Right renal pelvis (tissue), 4 donors: ENCODE data around the gene LMAN2. TPM values are rescaled to one million over a fixed set of nuclear protein-coding genes. Genes with fewer than 3 reads are reported as not detected.

Experiments
- DNase-seq, 4 donors: peaks; one replicate each; pipeline ENCODE4 v3.0.0-alpha.2; 2013; ENCODE audit warnings: low read depth in 4 of 4, low spot score in 3 of 4, missing footprints in 1 of 4
- polyA plus RNA-seq, 4 donors: library from polyadenylated mRNA; unstranded; fragments of 120-200 nt; gene quantifications; one replicate each; pipeline ENCODE4 v1.2.1, GENCODE V29; 2013; ENCODE audit not compliant: insufficient read length in 4 of 4

LMAN2 gene
- polyA plus RNA-seq, 4 donors: 114 to 166 (median 126) TPM

DNA sequence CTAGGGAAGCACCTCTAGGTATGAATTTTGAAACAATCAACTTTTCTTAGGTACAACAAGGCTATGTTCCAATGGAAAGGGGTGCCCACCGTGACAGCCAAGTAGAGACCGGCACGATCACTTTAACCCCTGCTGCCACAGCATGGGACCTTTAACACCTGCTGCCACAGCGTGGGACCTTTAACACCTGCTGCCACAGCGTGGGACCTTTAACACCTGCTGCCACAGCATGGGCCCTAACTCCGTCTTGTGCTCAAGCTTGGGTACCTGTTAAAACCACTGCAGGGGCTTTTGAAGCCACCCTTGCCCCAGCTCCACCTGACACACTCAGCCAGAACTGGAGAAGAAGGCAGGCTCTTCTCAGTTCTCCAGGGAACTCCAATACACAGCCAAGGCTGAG is 21.6 kb downstream of the LMAN2 start:
- no peak for DNase-seq

DNA sequence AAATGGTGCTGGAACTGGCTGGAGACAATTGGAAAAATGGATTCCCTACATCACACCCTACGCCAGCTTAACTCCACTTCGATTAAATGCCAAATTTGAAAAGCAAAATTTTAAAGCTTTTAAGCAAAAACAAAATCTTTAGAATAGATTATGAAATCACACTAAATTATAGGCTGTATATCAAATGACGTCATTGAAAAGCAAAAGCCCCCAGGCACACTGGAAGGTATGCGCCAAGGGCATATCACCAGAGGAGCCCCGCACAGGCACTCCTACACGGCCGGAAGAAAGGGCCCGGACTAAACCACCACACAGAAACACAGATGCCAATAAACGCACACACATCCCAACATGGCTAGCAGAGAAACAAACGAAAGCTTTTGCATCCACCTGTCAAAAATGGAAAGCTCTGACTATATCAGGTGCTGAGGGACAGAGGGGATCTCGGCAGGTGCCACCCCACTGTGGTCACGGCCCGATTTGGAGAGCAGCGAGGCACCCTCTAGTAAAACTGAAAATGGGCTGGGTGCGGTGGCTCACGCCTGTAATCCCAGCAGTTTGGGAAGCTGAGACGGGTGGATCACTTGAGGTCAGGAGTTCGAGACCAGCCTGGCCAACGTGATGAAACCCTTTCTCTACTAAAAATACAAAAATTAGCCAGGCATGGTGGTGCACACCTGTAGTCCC is 22.8 kb downstream of the LMAN2 start:
- no peak for DNase-seq

DNA sequence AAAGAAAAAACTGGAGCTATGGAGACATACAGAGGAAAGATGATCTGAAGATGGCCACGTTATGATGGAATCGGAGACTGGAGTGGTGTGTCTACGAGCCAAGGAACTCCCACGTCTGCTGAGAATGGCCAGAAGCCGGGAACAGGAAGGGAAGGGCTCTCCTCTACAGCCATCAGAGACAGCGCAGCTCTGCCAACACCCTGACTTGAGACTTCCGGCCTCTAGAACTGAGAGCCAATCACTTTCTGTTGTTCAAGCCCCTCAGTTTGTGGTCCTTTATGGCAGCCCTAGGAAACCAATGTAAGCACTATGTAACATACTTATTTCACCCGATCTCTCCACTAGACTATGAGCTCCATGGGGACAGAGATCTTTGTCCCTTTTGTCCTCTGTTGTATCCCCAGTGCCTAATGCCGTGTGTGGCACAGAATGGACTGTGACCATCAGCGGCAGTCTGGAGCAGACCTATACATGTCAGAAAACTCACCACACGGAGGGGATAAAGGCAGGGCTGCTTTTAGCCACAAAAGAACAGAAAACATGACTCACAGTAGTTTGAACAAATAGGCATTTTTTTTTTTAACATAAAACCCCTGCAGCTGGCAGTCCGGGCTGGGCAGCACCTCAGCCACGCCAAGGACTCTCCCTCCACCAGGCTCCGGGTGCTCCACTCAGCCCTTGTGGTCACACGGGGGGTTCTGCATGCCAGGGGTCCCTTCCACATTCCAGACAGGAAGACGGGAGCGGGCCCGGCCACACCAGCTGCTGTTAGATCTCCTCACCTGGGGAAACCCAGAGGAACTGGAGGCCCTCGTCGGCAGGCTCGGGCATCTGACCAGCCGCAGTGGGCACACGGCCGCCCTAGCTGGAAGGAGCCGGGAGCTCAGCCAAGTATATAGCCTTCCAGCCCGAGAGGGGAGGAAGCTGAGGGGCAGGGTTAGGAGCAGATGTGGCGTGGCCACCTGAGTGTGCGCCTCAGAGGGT is 23.6 kb downstream of the LMAN2 start:
- DNase-seq: no peak

DNA sequence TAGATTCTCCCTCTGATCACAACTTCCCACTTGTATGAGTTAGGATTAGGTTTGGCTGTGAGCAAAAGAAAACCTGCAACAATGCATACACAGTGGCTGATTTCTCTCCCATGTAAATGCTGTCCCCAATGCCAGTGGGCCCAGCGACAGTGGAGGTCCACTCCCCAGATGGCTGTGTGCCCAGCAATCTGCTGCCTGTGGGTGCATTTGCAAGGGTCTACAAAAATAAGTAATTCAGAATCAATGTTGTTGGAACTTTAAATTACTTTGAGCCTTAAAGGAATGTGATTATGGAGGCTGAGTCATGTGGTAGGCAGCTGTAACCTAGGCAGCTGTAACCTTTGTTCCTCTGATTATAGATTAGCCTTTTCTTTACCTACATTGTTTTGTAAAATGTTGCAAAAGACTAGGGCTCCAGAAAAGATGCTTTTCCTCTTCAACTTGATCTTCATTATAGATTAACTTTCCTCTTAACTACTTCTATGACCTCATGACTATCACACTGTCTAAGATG is 25.5 kb downstream of the LMAN2 start:
- DNase-seq: no peak

DNA sequence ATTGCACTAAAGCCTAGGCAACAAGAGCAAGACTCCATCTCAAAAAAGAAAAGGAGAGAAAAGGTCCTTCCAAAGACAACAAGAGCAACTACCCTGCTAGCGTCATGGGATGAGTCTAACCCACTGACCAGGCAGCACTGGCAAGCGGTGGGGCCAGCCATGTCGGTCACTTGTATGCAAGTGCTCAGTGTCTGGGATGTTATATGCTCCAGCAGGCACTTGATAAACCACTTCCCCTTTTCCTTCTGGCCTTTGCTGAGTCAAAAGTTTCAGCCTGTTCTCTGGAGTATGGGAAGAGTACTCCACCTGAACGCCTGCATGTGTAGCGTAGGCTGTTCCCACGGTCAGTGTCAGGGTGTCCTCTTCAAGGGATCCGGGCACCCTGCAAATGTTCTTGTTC is 30.6 kb downstream of the LMAN2 start:
- DNase-seq: no peak

DNA sequence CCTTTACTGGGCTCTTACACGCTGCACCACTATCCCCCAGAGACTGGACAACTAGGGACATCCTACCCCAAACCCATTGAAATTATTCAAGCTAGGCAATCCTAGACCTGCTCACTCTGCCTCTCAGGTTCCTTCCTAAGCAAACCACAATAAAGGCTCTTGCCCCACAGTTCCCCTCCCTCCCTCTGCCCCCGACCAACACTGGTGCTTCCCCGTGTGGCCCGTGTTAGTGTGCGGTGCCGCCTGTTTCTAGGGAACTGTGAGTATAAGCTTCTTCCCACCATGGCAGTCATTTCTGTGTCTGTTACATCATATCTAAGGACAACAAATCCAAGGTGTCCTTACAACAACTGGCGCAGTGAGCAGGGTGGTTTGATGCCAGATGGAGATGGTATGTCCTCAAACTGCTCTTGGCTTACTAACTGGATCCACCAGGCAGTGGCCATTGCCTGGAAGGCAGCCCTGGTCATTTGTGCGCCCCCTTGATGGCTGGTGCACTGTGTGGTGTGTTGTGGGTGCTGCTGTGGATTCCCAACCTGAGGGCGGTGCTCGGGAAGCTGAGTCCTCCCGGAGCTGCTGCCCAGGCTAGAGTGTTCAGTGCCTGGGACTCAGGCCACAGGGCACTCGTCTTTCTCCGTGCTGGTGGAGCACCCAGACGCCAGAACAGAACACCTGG is 31.4 kb downstream of the LMAN2 start:
- no peak for DNase-seq

DNA sequence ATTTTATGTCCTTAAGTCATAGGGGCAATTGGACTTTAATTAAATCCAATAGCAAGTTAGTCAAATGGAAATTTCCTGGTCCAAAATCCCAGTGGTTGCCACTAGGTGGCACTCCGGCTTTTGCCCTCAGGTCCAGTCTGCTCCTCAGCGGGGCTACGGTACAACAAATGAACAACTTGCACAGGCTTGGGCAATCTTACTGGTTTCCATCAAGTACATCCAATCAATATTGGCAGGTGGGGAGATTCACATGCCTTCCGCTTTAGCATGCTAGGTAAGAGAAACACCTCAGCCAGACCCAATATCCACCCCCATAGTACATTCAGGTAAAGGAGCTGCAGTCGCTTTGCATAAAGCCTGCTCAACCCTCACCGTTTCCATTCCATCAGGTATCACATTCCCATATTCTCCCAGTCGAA is 33.5 kb downstream of the LMAN2 start:
- peak in 2 of 4 donors; percentile 63 to 64 for DNase-seq

DNA sequence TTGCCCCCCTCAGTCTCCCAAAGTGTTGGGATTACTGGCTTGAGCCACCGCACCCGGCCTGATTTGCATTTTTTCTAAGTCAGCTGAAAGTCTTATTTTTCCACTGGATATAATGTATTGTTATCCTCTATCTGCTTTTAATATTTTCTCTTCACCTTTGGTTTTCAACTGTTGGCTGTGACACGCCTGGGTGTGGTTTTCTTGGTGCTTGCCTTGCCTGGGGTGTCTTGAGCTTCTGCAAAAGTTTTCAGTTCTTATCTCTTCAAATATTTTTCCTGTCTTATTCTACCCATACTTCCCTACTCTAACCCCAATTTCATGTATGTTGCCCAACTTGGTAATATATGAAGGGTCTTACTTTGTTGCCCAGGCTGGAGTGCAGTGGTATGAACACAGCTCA is 35.5 kb downstream of the LMAN2 start:
- no peak for DNase-seq

DNA sequence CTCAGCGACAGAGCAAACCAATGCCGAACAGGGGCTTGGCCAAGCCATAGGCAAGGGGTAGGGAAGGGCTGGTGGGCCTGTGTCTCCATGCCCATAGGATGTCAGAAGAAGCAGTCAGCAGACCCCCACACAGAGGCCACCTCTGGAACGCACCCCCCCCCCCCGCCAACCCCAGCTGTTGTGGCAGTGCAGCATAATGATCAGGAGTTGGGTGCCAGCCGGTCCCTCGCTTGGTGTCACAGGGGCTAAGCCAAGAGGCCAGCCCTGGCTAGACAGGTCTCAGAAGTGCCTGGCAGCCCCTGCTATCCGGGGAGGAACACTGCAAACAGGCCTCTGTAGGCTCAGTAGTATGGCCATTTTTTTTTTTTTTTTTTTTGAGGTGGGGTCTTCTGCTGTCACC is 36.1 kb downstream of the LMAN2 start:
- no peak for DNase-seq

DNA sequence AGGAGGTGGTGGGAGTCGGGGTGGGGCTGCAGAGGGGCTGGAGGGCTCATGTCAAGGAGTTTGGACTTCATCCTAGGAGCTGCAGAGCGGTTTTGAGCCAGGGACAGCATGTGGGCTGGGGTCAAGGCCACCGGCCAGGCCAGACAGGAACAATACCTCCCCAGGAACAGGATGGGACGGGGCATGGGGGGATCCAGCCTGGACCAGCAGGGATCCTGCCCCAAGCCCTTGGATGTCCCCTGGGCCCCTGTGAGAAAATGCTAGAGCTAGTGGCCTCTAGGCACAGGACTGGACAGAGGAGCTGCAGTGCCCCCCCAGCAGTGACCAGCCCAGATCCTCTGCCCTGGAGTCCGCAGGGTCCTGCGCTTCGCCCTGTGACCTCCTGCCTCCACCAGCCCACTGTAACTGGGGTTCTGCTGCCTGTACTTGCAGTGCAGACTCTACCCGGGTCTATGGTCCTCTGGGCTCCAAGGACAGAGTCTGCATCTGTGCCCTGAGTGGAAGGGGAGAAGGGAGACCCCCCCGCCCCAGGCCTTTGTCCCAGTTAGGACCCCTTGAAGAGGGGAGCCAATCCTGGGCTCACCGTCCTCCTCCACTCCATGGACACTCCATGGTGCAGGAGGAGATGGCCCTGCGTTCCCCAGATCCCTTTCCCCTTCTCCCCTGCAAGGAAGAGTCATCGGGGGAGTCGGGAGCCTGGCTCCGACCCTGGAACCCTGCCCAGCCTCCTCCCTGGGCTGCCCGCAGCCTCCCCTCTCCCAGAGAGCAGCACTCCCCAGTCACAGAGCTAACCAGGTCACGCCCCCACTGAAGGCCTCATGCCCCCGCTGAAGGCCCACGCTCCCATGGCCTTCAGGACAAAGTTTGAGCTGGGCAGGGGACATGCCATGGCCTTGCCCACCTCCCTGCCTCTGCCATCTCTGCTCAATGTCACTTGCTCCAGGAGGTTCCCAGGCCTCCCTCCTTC is 36.8 kb downstream of the LMAN2 start:
- DNase-seq: no peak

DNA sequence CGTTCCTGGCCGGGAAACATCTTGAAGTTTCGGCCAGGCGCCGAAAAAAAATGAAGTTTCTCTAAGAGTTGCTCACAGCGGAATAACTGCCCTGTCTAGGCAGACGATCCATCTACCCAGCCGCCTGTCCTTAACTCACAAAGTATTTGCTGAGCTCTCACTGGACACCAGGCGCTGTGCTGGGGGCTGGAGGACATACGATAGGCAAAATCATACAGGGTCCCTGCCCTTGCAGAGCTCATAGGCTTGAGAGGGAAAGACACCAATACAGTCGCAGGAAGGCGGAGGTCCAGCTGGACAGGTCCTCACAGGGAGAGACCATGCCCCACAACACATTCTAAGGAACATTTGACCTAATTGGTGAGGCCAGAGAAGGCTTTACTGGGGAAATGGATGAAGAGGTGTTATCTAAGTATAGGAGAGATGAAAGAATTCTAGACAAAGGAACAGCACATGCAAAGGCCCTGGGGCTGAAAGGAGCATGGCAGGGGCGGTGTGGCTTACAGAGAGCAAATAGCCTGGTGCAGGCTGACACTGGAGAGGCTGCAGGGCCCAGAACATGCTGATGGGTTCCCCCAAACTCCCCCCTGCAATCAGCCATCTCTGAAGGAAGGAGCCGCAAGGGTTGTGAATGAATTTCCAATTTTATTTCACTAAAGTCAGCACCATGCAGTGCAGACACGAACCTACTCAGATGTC is 37.8 kb downstream of the LMAN2 start:
- no peak for DNase-seq

DNA sequence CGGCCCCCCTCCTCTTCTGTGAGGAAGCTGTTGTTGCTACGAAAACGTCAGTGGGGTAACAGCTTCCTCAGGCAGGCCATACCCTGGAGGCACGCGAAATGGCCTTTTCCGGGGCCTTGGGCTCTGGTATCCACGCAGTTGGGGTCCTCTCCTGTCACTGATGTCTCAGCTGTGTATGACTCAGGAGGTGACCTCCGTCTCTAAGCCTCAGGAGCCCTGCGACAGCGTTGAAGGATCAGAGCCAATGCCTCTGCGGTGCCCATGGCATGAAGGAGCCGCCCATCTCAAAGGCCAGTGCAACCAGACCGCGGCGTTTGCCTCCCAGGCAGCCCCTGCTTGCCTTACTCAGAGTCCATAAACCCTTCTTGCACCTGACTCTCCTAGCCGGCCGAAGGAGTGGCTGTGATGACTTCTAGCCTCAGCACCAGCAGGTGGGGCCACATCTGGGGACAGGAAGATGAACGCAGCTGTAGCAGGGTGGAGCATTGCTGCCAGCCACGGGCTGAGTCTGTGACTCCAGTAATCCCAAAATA is 38.8 kb downstream of the LMAN2 start:
- DNase-seq: no peak

DNA sequence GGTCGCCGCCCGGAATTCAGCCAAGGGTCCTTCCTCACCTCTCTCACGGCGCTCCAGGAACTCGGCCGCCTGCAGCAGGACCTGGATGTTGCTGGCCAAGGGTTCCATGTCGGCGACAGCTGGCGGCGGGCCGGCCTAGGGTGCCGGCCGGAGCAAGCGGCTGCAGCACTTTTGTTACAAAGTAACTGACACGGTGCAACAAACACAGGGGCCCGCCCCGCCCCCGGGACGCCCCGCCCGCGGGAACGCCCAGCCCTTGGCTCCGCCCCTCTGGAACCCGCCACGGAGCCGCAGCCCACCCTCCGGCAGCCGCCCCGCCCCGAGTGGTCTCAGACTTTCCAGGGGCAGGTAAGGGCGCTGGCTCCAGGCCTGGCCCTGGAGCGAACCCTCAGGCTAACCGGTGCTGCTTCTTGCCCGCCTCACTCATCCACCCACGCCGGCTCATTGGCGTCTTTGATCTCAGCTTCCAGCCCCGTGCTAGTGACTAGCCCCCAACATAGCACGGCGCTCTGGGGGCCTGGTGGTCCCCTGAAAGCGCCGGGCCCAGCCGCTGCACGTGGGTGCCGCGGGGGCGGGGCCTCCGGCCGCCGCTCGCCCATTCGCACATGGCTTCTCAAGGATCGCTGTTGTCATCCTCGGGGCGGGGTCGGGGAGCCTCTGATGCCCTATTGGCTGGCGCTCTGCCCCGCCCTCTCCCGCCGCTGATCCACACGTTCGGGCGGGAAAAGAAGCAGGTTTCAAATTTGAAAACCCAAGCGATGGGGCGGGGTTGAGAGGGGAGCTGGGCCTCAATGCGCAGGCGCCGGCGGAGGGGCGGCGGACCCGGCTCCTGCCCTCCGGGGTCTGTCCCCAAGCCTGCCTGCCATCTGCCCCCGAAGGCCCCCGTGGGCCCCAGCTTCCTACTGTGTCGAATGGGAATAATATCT is 39.5 kb downstream of the LMAN2 start, which contains the start of gene MXD3:
TSS of gene MXD3 (minus strand) at position 176 of the 926 bp plus-strand sequence. CDS start at position 108, 68 bp downstream.
- DNase-seq: peak; percentile 85 to 89 (median 88)

DNA sequence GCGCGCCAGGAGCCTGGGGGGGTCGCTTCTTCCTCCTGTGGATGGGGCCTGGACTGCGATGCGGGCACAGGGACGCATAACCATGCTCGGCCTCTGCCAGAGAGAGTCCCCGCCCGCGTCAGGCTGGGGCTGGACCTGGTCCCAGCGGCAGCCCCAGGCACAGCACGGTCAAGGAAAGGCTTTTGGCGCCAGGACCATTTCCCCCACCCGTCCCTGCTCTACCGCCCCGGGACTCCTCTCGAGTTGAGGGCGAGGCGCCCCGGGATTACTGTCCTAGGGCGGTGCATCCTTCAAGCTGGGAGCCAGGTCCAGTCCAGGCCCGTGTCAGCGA is 40.1 kb downstream of the LMAN2 start:
- DNase-seq: no peak

DNA sequence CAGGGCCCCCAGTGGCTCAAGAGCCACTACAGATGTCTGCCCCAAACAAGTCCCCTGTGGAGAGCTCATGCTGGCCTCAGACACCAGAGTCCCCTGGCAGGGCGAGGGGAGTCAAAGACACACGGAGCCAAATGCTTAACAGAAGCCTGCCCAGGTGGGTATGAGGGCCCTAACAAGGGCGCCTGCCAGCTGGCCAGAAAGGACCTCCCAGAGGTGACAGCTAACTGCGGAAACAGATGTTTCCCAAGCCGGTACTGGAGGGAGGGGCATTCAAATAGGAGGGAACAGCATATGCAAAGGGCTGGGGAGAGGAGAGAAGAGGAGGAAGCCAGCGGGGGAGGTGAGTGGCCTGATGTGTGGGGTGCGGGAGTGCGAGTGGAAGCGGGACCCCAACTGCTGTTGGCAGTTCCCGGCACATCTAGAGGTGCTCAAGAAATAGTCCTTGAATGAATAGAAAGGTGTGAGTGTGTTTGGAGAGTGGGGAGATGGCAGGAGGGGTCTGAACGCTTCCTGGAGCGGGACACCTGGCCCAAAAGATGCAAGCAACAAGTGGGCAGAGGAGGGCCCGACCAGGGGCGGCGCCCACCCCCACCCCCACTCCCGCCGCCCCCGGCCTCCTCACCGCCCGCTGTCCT is 40.6 kb downstream of the LMAN2 start:
- no peak for DNase-seq

DNA sequence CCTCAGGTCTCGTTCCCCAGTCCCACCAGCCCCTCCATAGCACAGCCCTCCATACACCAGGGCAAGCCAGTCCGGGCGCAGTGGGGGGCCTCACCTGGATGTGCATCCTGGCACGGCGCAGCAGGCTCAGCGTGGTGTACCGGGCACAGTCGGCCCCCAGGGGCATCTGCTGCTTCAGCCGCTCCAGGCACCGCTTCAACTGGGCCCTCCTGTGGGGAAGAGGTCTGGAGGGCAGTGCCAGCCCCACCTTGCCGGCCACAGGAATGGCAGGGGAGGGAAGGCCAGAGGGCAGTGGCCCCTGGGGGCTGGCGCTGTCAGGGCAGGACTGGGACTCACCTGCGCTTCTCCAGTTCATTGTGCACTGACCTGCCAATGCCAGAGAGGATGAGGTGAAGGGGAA is 41.1 kb downstream of the LMAN2 start:
- DNase-seq: no peak
